HG03280 (cell line): Measurements from ENCODE around the gene ITFG1.
"Not testable (repeated sequence)": the region's sequence is repeated elsewhere in the genome, so short reads cannot be mapped to it uniquely, and the experiment has no call there.

ENCODE experiments used
- ATAC-seq: cut with Tn5 transposase; IDR thresholded peaks from one replicate; pipeline ENCODE4 v1.9.1; 2021; ENCODE audit warnings: mild to moderate bottlenecking, moderate library complexity; ENCODE audit not compliant: unreplicated experiment

The ITFG1 gene

GRCh38 chr16:47175152-47175551 lies 285.7 kb downstream of the ITFG1 start:
- no peak for ATAC-seq

GRCh38 chr16:47162670-47163420 lies 298.0 kb downstream of the ITFG1 start:
- ATAC-seq: no peak

GRCh38 chr16:47161464-47161863 lies 299.4 kb downstream of the ITFG1 start:
- no peak for ATAC-seq

- ATAC-seq: no peak
These were observed 300.4 kb downstream of the ITFG1 start for GRCh38 chr16:47160422-47160821.

- ATAC-seq: no peak
These were observed 301.9 kb downstream of the ITFG1 start for GRCh38 chr16:47158992-47159391.

- no peak for ATAC-seq
These were observed 304.1 kb downstream of the ITFG1 start for GRCh38 chr16:47156680-47157215.

- ATAC-seq: not testable (repeated sequence)
These were observed 308.4 kb downstream of the ITFG1 start for GRCh38 chr16:47152501-47152900.

- no peak for ATAC-seq
These were observed 310.8 kb downstream of the ITFG1 start for GRCh38 chr16:47150067-47150466.

GRCh38 chr16:47144559-47144877 lies 316.3 kb downstream of the ITFG1 start:
- ATAC-seq: no peak

- peak; percentile 53 for ATAC-seq
These were observed 316.9 kb downstream of the ITFG1 start, which contains the start of gene NETO2 for GRCh38 chr16:47143677-47144558. NETO2 (minus strand) TSS chr16:47143945; CDS start chr16:47143612, 333 bp downstream.

- peak; percentile 63 for ATAC-seq
These were observed 317.8 kb downstream of the ITFG1 start for GRCh38 chr16:47142821-47143676.

- ATAC-seq: no peak
These were observed 318.4 kb downstream of the ITFG1 start for GRCh38 chr16:47142486-47142820.

GRCh38 chr16:47141773-47142485 lies 318.9 kb downstream of the ITFG1 start:
- peak; percentile 49 for ATAC-seq

GRCh38 chr16:47140686-47141085 lies 320.2 kb downstream of the ITFG1 start:
- no peak for ATAC-seq

GRCh38 chr16:47139561-47140185 lies 321.2 kb downstream of the ITFG1 start:
- no peak for ATAC-seq

- ATAC-seq: not testable (repeated sequence)
These were observed 322.9 kb downstream of the ITFG1 start for GRCh38 chr16:47137925-47138324.

- no peak for ATAC-seq
These were observed 324.6 kb downstream of the ITFG1 start for GRCh38 chr16:47136099-47136842.

GRCh38 chr16:47134550-47134949 lies 326.3 kb downstream of the ITFG1 start:
- ATAC-seq: no peak

- no peak for ATAC-seq
These were observed 328.6 kb downstream of the ITFG1 start for GRCh38 chr16:47132308-47132707.
